Tibial artery (tissue), 4 donors: ENCODE data around the gene HBG2.

Source experiments
- DNase-seq, 2 donors: peaks; one replicate each; pipeline ENCODE4 v3.0.0-alpha.2; 2019
- H3K27ac ChIP-seq, 2 donors: fragments of 200-600 bp; sonication (generic) in 1 of 2; 1 replicate in 1 of 2; 2 replicates in 1 of 2; pipeline ENCODE4 v1.5.1; 2018 to 2019; ENCODE audit warnings: mild to moderate bottlenecking in 1 of 2
- H3K27me3 ChIP-seq, 2 donors: fragments of 200-600 bp; sonication (generic) in 1 of 2; one replicate each; pipeline versions ENCODE4 v1.5.1 to v1.6.0; 2016 to 2019
- H3K36me3 ChIP-seq, 3 donors: fragments of 200-600 bp; sonication (generic) in 2 of 3; one replicate each; pipeline ENCODE4 v1.5.1; 2016 to 2019; ENCODE audit warnings: mild to moderate bottlenecking in 2 of 3
- H3K4me1 ChIP-seq, 4 donors: fragments of 200-600 bp; sonication (generic) in 2 of 4; 1 replicate in 3 of 4; 2 replicates in 1 of 4; pipeline ENCODE4 v1.5.1; 2016 to 2019
- H3K4me3 ChIP-seq, 2 donors: fragments of 200-600 bp; sonication (generic) in 1 of 2; 1 replicate in 1 of 2; 2 replicates in 1 of 2; pipeline ENCODE4 v1.5.1; 2018 to 2019; ENCODE audit warnings: mild to moderate bottlenecking in 2 of 2
- H3K9me3 ChIP-seq, 3 donors: fragments of 200-600 bp; sonication (generic) in 1 of 3; one replicate each; pipeline ENCODE4 v1.5.1; 2016 to 2019
- intact Hi-C: fragments of 100-400 bp; cut with DNase I; formaldehyde crosslinking; loops from one replicate; pipeline ENCODE4 v1.15.0; 2023; ENCODE audit warnings: low total_unique reads
- TF ChIP-seq, protein P1 (sequence below), 2 experiments: fragments of 200-600 bp in 1 of 2; fragments of 450-650 bp in 1 of 2; IDR thresholded peaks; one replicate each; pipeline ENCODE4 v1.5.1; 2017 to 2019; ENCODE audit warnings: antibody characterized with exemption in 2 of 2, mild to moderate bottlenecking in 1 of 2, moderate library complexity in 1 of 2

The HBG2 gene

GRCh38 chr11:5224538-5225479, 29.8 kb downstream of the HBG2 start:
- H3K27ac ChIP-seq: no peak overlapping the region
- H3K36me3 ChIP-seq: no peaks in the 10 kb centered on the region
- H3K27me3 ChIP-seq: no peaks in the 10 kb centered on the region
- no peaks in the 10 kb centered on the region for H3K9me3 ChIP-seq
- no peaks in the 10 kb centered on the region for H3K4me1 ChIP-seq
- TF ChIP-seq, protein P1, sequence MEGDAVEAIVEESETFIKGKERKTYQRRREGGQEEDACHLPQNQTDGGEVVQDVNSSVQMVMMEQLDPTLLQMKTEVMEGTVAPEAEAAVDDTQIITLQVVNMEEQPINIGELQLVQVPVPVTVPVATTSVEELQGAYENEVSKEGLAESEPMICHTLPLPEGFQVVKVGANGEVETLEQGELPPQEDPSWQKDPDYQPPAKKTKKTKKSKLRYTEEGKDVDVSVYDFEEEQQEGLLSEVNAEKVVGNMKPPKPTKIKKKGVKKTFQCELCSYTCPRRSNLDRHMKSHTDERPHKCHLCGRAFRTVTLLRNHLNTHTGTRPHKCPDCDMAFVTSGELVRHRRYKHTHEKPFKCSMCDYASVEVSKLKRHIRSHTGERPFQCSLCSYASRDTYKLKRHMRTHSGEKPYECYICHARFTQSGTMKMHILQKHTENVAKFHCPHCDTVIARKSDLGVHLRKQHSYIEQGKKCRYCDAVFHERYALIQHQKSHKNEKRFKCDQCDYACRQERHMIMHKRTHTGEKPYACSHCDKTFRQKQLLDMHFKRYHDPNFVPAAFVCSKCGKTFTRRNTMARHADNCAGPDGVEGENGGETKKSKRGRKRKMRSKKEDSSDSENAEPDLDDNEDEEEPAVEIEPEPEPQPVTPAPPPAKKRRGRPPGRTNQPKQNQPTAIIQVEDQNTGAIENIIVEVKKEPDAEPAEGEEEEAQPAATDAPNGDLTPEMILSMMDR (IDR thresholded peaks at IDR 0.05): no peak
- H3K4me3 ChIP-seq: no peak overlapping the region
- intact Hi-C loops: no loop called here
- DNase-seq: no peak

DNA sequence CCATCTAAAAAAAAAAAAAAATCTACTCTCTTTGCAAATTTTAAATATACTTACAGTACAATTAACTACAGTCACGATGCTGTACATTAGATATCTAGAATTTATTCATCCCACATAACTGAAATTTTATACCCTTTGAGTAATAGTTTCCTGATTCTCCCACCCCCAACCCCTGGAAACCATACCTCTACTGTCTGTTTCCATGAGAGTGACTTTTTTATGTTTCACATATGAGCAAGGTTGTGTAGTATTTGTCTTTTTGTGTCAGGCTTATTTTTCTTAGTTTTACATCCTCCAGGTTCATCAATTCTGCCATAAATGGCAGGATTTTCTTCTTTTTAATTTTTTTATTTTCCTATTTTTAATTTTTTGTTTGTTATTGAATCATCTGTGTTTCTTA, 30.9 kb downstream of the HBG2 start:
- H3K4me3 ChIP-seq: no peak overlapping the region
- TF ChIP-seq, protein P1 (IDR thresholded peaks at IDR 0.05): no peak
- DNase-seq: no peak
- intact Hi-C loops: no loop called here
- no peaks in the 10 kb centered on the region for H3K27me3 ChIP-seq
- no peaks in the 10 kb centered on the region for H3K4me1 ChIP-seq
- no peak overlapping the region for H3K27ac ChIP-seq
- no peaks in the 10 kb centered on the region for H3K9me3 ChIP-seq
- no peaks in the 10 kb centered on the region for H3K36me3 ChIP-seq

DNA sequence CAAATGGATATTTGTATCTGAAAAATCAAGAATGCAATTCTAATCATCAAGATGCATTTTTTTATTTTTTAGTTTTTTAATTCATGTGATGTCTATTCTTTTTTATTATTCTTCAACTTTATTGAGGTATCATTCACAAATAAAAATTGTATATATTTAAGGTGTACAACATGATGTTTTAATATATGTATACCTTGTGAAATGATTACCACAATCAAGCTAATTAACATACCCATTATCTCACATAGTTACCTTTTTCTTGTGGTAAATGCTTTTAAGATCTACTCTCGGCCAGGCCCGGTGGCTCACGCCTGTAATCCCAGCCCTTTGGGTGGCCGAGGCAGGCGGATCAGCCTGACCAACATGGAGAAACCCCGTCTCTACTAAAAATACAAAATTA, 31.4 kb downstream of the HBG2 start:
- TF ChIP-seq, protein P1 (IDR thresholded peaks at IDR 0.05): no peak
- Histone ChIP-seq H3K4me3 (no peak overlapping the region), H3K9me3 (no peaks in the 10 kb centered on the region), H3K27me3 (no peaks in the 10 kb centered on the region), H3K27ac (no peak overlapping the region), H3K4me1 (no peaks in the 10 kb centered on the region), H3K36me3 (no peaks in the 10 kb centered on the region)
- intact Hi-C loops: no loop called here
- no peak for DNase-seq

DNA sequence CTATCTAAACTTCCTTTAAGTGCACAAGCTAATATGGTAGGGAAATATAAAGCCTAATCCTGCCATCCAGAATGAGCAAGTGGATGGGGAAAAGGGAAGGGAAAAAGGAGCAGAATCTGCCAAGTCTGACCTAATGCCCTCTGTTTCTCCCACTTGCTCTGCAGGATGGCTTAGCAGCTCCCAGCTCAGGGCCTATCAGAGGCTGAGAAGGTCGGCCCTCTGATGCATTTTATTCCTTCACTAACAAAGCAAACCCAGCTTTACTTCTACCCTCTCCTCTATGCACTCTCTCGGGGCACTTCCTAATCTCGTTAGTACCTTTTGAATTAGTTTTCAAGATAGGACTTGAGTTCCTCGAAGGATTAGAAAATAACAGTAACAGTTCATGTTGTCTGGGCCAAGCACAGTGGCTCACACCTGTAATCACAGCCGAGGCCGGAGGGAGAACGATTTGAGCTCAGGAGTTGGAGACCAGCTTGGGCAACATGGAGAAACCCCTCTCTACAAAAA, 44.1 kb downstream of the HBG2 start:
- no peak overlapping the region for H3K4me3 ChIP-seq
- intact Hi-C loops: no loop called here
- no peak for DNase-seq
- no peak overlapping the region for H3K27ac ChIP-seq
- no peaks in the 10 kb centered on the region for H3K4me1 ChIP-seq
- no peaks in the 10 kb centered on the region for H3K27me3 ChIP-seq
- no peaks in the 10 kb centered on the region for H3K9me3 ChIP-seq
- no peaks in the 10 kb centered on the region for H3K36me3 ChIP-seq
- TF ChIP-seq, protein P1 (IDR thresholded peaks at IDR 0.05): no peak

GRCh38 chr11:5204787-5205186, 49.8 kb downstream of the HBG2 start:
- DNase-seq: no peak
- Histone ChIP-seq H3K4me3 (no peak overlapping the region), H3K27me3 (no peaks in the 10 kb centered on the region), H3K4me1 (no peaks in the 10 kb centered on the region), H3K36me3 (no peaks in the 10 kb centered on the region), H3K9me3 (no peaks in the 10 kb centered on the region), H3K27ac (no peak overlapping the region)
- intact Hi-C loops: no loop called here
- TF ChIP-seq, protein P1 (IDR thresholded peaks at IDR 0.05): peak in 1 of 2 experiments; percentile 30
